OCI-LY3 (cell line): ENCODE data around the gene LDHAL6B.

Source experiments
- EZH2phosphoT487 ChIP-seq: fragments of 200-600 bp; shearing (Covaris generic); IDR thresholded peaks from 2 replicates; pipeline ENCODE4 v1.6.1; 2018; ENCODE audit warnings: antibody characterized with exemption, mixed run types, low read depth
- TF ChIP-seq, protein P1 (sequence below): fragments of 200-600, 300-600 bp; sonication (generic); IDR thresholded peaks from 2 replicates; pipeline ENCODE4 v1.5.1; 2014; ENCODE audit warnings: antibody characterized with exemption, low read length, low read depth

DNA sequence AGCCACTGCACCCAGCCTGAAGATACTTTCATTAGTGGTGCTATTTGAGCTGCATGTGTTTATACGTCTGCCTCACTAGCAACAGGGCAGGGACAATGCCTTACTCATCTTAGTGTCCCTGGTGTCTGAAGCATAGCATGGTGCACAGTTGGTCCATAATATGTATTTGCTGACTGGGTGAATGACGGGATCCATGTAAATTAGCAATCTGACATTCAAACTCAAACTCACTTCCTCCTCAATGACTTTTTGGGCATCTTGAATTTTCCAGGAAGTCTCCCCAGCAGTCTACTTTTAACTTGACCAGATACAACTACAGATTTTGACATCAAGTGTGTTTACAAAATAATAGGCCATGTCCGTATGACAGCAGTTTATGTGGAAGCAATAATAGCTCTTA is 3.0 kb upstream of the LDHAL6B start:
- TF ChIP-seq, protein P1, sequence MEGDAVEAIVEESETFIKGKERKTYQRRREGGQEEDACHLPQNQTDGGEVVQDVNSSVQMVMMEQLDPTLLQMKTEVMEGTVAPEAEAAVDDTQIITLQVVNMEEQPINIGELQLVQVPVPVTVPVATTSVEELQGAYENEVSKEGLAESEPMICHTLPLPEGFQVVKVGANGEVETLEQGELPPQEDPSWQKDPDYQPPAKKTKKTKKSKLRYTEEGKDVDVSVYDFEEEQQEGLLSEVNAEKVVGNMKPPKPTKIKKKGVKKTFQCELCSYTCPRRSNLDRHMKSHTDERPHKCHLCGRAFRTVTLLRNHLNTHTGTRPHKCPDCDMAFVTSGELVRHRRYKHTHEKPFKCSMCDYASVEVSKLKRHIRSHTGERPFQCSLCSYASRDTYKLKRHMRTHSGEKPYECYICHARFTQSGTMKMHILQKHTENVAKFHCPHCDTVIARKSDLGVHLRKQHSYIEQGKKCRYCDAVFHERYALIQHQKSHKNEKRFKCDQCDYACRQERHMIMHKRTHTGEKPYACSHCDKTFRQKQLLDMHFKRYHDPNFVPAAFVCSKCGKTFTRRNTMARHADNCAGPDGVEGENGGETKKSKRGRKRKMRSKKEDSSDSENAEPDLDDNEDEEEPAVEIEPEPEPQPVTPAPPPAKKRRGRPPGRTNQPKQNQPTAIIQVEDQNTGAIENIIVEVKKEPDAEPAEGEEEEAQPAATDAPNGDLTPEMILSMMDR = no peak
- no peak for TF ChIP-seq EZH2phosphoT487
